Activated CD4-positive, alpha-beta T cell treated with anti-CD3 and anti-CD28 coated beads for 36 hours (primary cell): ENCODE results near the gene STK16. TPM values are rescaled to one million over a fixed set of nuclear protein-coding genes. Genes with fewer than 3 reads are reported as not detected.
"Not testable (repeated sequence)": the region's sequence is repeated elsewhere in the genome, so short reads cannot be mapped to it uniquely, and the experiment has no call there.

Experiments used
- ATAC-seq: fragments of 200-7000 bp; cut with Tn5 transposase; one replicate; pipeline ENCODE4 v1.10.0; 2021; ENCODE audit warnings: mild to moderate bottlenecking, moderate library complexity
- CTCF ChIA-PET: fragments of 350-600 bp; sonication (Branson Sonifier 250); formaldehyde crosslinking; loops from one replicate; lab custom pipeline; 2021; ENCODE audit warnings: antibody characterized with exemption; lab: Charles Lee
- POLR2A ChIA-PET: fragments of 350-600 bp; sonication (Branson Sonifier 250); formaldehyde crosslinking; loops from one replicate; lab custom pipeline; 2021; ENCODE audit warnings: antibody characterized with exemption, inconsistent platforms; lab: Charles Lee
- DNase-seq: peaks from one replicate; pipeline ENCODE4 v3.0.0-alpha.2; 2020
- H3K27ac Mint-ChIP-seq: one replicate; pipeline ENCODE4 v1.8.0; 2021; ENCODE audit warnings: mixed read lengths
- H3K27me3 Mint-ChIP-seq: one replicate; pipeline ENCODE4 v1.8.0; 2021; ENCODE audit warnings: mixed read lengths
- H3K36me3 Mint-ChIP-seq: one replicate; pipeline ENCODE4 v1.8.0; 2021; ENCODE audit warnings: low read depth, mixed read lengths
- H3K4me1 Mint-ChIP-seq: one replicate; pipeline ENCODE4 v1.8.0; 2021; ENCODE audit warnings: mixed read lengths
- H3K4me3 Mint-ChIP-seq: one replicate; pipeline ENCODE4 v1.8.0; 2021; ENCODE audit warnings: mild to moderate bottlenecking, moderate library complexity, mixed read lengths
- H3K9me3 Mint-ChIP-seq: one replicate; pipeline ENCODE4 v1.8.0; 2021; ENCODE audit warnings: low read depth, mixed read lengths
- intact Hi-C, 2 experiments: fragments of 100-400 bp; cut with DNase I in 1 of 2; cut with micrococcal nuclease in 1 of 2; formaldehyde crosslinking; loops; one replicate each; pipeline versions ENCODE4 v1.14.2 to v1.15.1; 2022 to 2024; cut with DNase I, micrococcal nuclease
- total RNA-seq, 2 experiments: library from RNA; stranded (reverse); gene quantifications; one replicate each; pipeline ENCODE4 v1.2.3, GENCODE V29; 2021

The STK16 gene, protein sequence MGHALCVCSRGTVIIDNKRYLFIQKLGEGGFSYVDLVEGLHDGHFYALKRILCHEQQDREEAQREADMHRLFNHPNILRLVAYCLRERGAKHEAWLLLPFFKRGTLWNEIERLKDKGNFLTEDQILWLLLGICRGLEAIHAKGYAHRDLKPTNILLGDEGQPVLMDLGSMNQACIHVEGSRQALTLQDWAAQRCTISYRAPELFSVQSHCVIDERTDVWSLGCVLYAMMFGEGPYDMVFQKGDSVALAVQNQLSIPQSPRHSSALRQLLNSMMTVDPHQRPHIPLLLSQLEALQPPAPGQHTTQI
- total RNA-seq = 10 to 100 TPM; 34.3 to 35.4 TPM

DNA sequence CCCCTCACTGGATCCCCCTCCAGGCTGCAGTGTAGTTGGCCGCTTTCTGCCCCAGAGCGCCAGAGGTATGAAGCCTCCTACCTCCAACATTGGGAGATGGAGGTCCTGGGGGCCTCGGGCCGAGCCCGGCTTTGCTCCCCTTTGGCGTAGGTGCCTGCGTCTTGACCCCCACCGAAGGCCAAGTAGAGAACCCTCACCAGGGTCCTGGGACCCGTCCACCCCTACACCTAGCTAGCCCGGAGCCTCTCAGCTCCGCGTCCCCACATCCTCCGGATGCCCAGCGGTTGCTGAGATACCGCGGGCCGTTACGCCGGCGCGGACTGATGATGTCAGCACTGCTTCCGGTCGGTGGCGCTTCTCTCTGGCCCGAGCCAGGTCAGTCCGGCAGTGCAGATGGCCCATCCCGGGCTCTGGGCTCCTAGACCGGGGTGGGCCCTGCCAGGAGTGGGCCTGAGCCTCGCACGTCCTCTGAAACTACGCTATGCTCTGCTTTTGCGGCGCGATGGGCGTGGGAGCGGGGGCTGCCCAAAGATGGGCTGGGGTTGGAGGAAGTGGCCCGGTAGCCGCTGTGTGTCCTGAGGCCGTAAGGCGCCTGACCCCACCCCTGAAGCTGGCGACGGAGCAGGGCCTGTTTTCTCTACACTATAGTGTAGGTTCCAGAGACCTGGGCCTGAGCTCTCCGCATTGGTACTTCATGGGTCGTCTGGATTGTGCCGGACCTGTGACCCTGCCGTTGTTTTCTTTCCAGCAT, at the start of gene STK16, which contains the start of gene GLB1L:
Gene STK16, plus strand, starts transcription at position 332 of the 751 bp plus-strand sequence. CDS start 521 bp downstream, outside the sequence.
Gene GLB1L, minus strand, starts transcription at position 297 of the 751 bp plus-strand sequence. CDS start 1,871 bp downstream, outside the sequence.
- DNase-seq = peak; percentile 93
- intact Hi-C loops = loop anchor here (1.0 to 5.0 kb wide), 8 partner anchors 9 to 252 kb away; partner anchors contain the start of genes ANKZF1 (in 2 of the 2), ATG9A (in 2 of the 2), DNAJB2 (in 1 of the 2) and DNPEP (in 1 of the 2)
- ChIA-PET CTCF (interaction anchor here (0.6 to 3.5 kb wide), 16 partner anchors 9 to 215 kb away, joined by 3 to 20 read pairs (median 4); partner anchors contain the start of genes DNAJB2, TUBA4A and ZFAND2B), POLR2A (interaction anchor here (0.6 to 2.2 kb wide), 6 partner anchors 8 to 38 kb away, joined by 3 to 10 read pairs (median 4); partner anchors contain the start of genes ABCB6, ANKZF1, ATG9A and TUBA4A)
- Mint-ChIP-seq H3K36me3 (peaks cover 35% of the 10 kb centered on the region), H3K27me3 (no peaks in the 10 kb centered on the region), H3K4me3 (peak within 1 kb of the TSS; percentile 89), H3K27ac (peak within 1 kb of the TSS; percentile 100), H3K9me3 (no peaks in the 10 kb centered on the region), H3K4me1 (peaks cover 59% of the 10 kb centered on the region)
- ATAC-seq = peak; percentile 62

DNA sequence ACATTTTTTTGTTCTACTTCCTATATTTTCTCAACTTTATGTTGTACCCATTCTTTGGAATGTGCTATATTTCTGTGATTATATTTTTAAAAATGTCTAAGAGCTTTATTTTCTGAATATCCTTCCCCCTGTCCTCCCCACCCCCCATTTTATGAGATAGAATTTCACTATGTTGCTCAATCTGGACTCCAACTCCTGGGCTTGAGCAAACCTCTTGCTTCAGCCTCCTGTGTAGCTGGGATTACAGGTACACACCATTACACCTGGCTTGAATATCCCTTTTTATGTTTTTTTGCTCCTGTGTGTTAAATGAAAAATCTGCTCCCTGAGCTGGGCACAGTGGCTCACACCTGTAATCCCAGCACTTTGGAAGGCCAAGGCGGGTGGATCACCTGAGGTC, 47.9 kb upstream of the STK16 start:
- no peak for ATAC-seq
- H3K4me1 Mint-ChIP-seq = peaks cover 8% of the 10 kb centered on the region
- no peaks in the 10 kb centered on the region for H3K36me3 Mint-ChIP-seq
- H3K27me3 Mint-ChIP-seq = no peaks in the 10 kb centered on the region
- DNase-seq = no peak
- no peak overlapping the region for H3K4me3 Mint-ChIP-seq
- H3K9me3 Mint-ChIP-seq = peaks cover 3% of the 10 kb centered on the region
- intact Hi-C loops = no loop called here
- CTCF ChIA-PET = interaction anchor here (1.4 to 5.0 kb wide), 2 partner anchors 15 to 27 kb away, joined by 5 to 19 read pairs; partner anchors contain the start of gene SLC23A3
- POLR2A ChIA-PET = no interaction called here
- no peak overlapping the region for H3K27ac Mint-ChIP-seq

DNA sequence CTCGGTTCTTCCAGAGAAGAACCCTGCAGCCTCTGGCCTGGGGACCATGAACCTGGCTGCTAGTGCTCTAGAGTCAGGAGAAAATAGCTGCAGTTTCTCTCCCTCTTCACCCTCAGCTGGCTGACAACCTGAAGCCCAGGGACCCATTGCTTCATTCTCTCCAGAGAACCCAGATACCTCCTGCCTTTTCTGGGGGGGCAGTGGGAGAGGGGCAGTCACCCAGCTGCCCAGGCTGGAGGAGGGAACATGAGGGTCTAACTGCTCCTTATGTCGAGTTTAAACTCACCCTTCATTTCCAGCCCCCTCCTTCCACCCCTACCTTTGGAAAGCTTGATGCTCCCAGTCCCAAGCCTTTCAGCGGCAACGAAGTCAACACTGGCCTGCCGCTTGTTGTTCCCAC, 46.3 kb upstream of the STK16 start:
- Mint-ChIP-seq H3K27me3 (no peaks in the 10 kb centered on the region), H3K4me3 (no peak overlapping the region), H3K4me1 (peaks cover 8% of the 10 kb centered on the region), H3K27ac (no peak overlapping the region), H3K9me3 (peaks cover 3% of the 10 kb centered on the region), H3K36me3 (no peaks in the 10 kb centered on the region)
- CTCF ChIA-PET = interaction anchor here (0.6 to 5.0 kb wide), 4 partner anchors 29 to 193 kb away, joined by 3 to 19 read pairs (median 8); partner anchors contain the start of gene SLC23A3
- POLR2A ChIA-PET = interaction anchor here (1.3 kb wide), 1 partner anchor 96 kb away, joined by 4 read pairs; no protein-coding TSS in a partner anchor
- DNase-seq (no peak), ATAC-seq (no peak)
- intact Hi-C loops = no loop called here

DNA sequence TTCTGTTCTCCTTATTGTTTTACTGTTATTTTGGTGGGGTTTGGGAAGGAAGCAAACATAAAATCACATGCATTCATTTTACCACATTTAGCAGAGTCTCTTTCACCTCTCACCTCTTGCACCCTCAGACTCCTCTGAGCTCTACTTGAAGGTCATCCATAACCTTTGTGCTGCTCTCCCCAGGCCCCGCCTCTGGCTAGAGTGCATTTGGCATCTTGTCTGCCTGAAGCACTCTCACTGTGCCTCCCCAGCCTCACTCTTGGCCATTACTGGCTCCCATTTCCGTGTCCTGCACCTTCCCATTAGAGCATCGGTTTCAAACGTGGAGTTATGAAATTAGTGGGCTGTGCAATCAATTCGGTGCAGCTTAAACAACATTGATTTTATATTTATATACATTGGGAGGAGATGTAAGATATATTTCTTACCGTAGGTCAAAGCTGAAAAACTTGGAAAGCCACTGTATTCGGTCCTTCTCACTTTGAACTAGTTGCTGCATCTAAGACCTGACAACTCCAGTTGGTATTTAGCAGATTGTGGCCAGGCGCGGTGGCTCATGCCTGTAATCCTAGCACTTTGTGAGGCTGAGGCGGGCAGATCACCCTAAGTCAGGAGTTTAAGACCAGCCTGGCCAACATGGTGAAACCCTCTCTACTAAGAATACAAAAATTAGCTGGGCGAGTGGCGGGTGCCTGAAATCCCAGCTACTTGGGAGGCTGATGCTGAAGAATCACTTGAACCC, 45.6 kb upstream of the STK16 start:
- POLR2A ChIA-PET = interaction anchor here (0.7 to 1.3 kb wide), 2 partner anchors 50 to 95 kb away, joined by 3 to 4 read pairs; no protein-coding TSS in a partner anchor
- peaks cover 8% of the 10 kb centered on the region for H3K4me1 Mint-ChIP-seq
- H3K27me3 Mint-ChIP-seq = no peaks in the 10 kb centered on the region
- ATAC-seq = no peak
- H3K27ac Mint-ChIP-seq = no peak overlapping the region
- no peak for DNase-seq
- intact Hi-C loops = no loop called here
- H3K9me3 Mint-ChIP-seq = peaks cover 6% of the 10 kb centered on the region
- CTCF ChIA-PET = interaction anchor here (0.6 to 5.0 kb wide), 6 partner anchors 15 to 192 kb away, joined by 3 to 19 read pairs (median 4); partner anchors contain the start of gene SLC23A3
- no peaks in the 10 kb centered on the region for H3K36me3 Mint-ChIP-seq
- no peak overlapping the region for H3K4me3 Mint-ChIP-seq

DNA sequence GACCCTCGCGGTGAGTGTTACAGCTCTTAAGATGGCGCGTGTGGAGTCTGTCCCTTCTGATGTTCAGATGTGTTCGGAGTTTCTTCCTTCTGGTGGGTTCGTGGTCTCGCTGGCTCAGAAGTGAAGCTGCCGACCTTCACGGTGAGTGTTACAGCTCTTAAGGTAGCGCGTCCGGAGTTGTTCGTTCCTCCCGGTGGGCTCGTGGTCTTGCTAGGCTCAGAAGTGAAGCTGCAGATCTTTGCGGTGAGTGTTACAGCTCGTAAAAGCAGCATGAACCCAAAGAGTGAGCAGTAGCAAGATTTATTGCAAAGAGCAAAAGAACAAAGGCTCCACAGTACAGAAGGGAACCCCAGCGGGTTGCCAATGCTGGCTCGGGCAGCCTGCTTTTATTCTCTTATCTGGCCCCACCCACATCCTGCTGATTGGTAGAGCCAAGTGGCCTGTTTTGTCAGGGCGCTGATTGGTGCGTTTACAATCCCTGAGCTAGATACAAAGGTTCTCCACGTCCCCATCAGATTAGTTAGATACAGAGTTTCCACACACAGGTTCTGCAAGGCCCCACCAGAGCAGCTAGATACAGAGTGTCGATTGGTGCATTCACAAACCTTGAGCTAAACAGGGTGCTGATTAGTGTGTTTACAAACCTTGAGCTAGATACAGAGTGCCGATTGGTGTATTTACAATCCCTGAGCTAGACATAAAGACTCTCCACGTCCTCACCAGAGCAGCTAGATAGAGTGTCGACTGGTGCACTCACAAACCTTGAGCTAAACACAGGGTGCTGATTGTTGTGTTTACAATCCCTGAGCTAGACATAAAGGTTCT, 44.6 kb upstream of the STK16 start:
- ChIA-PET CTCF (interaction anchor here (0.6 to 5.0 kb wide), 7 partner anchors 11 to 171 kb away, joined by 3 to 19 read pairs (median 4); partner anchors contain the start of gene SLC23A3), POLR2A (interaction anchor here (0.7 kb wide), 1 partner anchor 49 kb away, joined by 3 read pairs; no protein-coding TSS in a partner anchor)
- peak overlapping the region; percentile 89 for H3K27ac Mint-ChIP-seq
- H3K36me3 Mint-ChIP-seq, ATAC-seq, intact Hi-C loops, H3K9me3 Mint-ChIP-seq, H3K4me1 Mint-ChIP-seq, H3K27me3 Mint-ChIP-seq: not testable (repeated sequence)
- DNase-seq = peak; percentile 48
- H3K4me3 Mint-ChIP-seq = peak overlapping the region; percentile 68

DNA sequence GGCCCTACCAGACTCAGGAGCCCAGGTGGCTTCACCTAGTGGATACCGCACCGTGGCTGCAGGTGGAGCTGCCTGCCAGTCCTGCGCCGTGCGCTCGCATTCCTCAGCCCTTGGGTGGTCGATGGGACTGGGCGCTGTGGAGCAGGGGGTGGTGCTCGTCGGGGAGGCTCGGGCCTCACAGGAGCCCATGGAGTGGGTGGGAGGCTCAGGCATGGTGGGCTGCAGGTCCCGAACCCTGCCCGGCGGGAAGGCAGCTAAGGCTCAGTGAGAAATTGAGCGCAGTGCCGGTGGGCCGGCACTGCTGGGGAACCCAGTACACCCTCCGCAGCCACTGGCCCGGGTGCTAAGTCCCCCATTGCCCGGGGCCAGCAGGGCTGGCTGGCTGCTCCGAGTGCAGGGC, 43.9 kb upstream of the STK16 start:
- POLR2A ChIA-PET, H3K4me3 Mint-ChIP-seq, intact Hi-C loops, H3K27me3 Mint-ChIP-seq, H3K36me3 Mint-ChIP-seq, DNase-seq, H3K9me3 Mint-ChIP-seq, ATAC-seq: not testable (repeated sequence)
- Mint-ChIP-seq H3K27ac (peak overlapping the region; percentile 89), H3K4me1 (peaks cover 11% of the 10 kb centered on the region)
- CTCF ChIA-PET = interaction anchor here (0.8 kb wide), 1 partner anchor 15 kb away, joined by 4 read pairs; no protein-coding TSS in a partner anchor

DNA sequence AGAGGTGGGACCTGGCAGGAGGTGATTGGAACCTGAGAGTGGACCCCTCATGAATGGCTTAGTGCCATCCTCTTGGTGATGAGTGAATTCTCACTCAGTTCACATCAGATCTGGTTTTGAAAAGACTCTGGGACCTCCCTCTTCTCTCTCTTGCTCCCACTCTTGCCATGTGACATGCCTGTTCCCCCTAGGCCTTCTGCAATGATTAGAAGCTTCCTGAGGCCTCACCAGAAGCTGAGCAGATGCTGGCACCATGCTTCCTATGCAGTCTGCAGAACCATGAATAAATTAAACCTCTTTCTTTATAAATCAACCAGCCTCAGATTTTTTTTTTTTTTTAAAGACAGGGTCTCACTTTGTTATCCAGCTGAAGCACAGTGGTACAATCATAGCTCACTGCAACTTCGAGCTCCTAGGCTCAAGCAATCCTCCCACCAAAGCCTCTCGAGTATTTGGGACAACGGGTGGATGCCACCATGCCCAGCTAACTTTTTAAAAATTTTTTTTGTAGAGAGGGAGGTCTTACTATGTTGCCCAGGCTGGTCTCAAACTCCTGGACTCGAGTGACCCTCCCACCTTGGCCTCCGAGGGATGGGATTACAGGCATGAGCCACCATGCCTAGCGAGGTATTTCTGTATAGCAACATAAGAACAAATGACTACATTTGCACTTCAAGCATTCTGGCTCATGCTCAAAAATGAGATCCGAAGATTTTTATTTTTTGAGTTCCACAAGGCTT, 40.7 kb upstream of the STK16 start:
- intact Hi-C loops = loop anchor here in 1 of 2 experiments (5.0 kb wide), 1 partner anchor 338 kb away; the partner anchor contains the start of genes CHPF and TMEM198

DNA sequence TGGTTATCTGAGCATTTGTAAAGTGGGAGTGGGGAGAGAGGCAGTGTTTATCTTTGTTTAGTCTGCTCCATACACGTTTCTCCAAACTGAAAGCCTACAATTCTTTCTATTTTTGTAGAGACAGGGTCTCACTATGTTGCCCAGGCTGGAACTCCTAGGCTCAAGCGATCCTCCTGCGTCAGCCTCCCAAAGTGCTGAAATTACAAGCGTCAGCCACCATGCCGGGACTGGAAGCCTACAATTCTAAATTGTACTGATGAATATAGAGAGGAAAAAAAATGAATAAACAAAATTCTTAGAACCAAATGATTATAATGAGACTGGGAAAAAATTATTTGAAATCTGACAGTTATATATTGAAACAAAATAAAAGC, 40.1 kb upstream of the STK16 start:
- ATAC-seq (no peak), DNase-seq (no peak)
- Mint-ChIP-seq H3K27me3 (no peaks in the 10 kb centered on the region), H3K36me3 (peaks cover 20% of the 10 kb centered on the region), H3K4me3 (no peak overlapping the region), H3K4me1 (peaks cover 38% of the 10 kb centered on the region), H3K9me3 (peaks cover 6% of the 10 kb centered on the region), H3K27ac (no peak overlapping the region)
- intact Hi-C loops = loop anchor here in 1 of 2 experiments (5.0 kb wide), 1 partner anchor 337 kb away; the partner anchor contains the start of genes CHPF and TMEM198
- POLR2A ChIA-PET = interaction anchor here (0.8 kb wide), 1 partner anchor 34 kb away, joined by 3 read pairs; no protein-coding TSS in a partner anchor
- CTCF ChIA-PET = interaction anchor here (2.0 kb wide), 1 partner anchor 22 kb away, joined by 5 read pairs; no protein-coding TSS in a partner anchor

More for the DNA sequence above, 40.7 kb upstream of the STK16 start:
- H3K4me1 Mint-ChIP-seq = peaks cover 35% of the 10 kb centered on the region
- peaks cover 18% of the 10 kb centered on the region for H3K36me3 Mint-ChIP-seq
- DNase-seq (no peak), ATAC-seq (no peak)
- ChIA-PET POLR2A (interaction anchor here (1.2 kb wide), 1 partner anchor 25 kb away, joined by 3 read pairs; the partner anchor contains the start of genes ANKZF1 and ATG9A), CTCF (interaction anchor here (0.6 kb wide), 1 partner anchor 236 kb away, joined by 4 read pairs; no protein-coding TSS in a partner anchor)
- no peak overlapping the region for H3K27ac Mint-ChIP-seq
- peaks cover 6% of the 10 kb centered on the region for H3K9me3 Mint-ChIP-seq
- no peaks in the 10 kb centered on the region for H3K27me3 Mint-ChIP-seq
- no peak overlapping the region for H3K4me3 Mint-ChIP-seq

DNA sequence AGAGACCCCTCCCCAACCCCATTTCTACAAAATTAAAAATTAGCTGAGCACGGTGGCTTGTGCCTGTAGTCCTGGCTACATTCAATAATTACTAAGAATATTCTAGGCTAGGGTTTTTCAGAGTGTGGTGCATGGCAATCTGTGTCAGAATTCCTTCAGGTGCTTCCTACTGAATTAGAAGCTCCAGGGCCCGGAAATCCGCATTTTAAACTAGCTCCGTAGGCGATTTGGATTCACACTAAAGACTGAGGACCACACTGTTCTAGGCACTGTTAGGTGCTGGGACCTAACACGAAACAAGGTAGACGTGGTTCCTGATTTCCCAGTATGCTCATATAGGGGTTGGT, 39.3 kb upstream of the STK16 start:
- ChIA-PET CTCF (interaction anchor here (0.6 to 2.0 kb wide), 17 partner anchors 10 to 307 kb away, joined by 3 to 12 read pairs (median 5); partner anchors contain the start of genes CNPPD1, GLB1L, NHEJ1 and SLC23A3), POLR2A (interaction anchor here (0.6 to 1.7 kb wide), 8 partner anchors 13 to 164 kb away, joined by 3 to 14 read pairs (median 4); partner anchors contain the start of genes ABCB6, ANKZF1, ATG9A and CNPPD1)
- Mint-ChIP-seq H3K27ac (peak overlapping the region; percentile 94), H3K4me3 (peak overlapping the region; percentile 86), H3K4me1 (peaks cover 33% of the 10 kb centered on the region), H3K9me3 (peaks cover 5% of the 10 kb centered on the region), H3K27me3 (no peaks in the 10 kb centered on the region), H3K36me3 (peaks cover 22% of the 10 kb centered on the region)
- DNase-seq (no peak), ATAC-seq (no peak)
- intact Hi-C loops = loop anchor here (1.0 to 5.0 kb wide), 17 partner anchors 12 to 799 kb away; partner anchors contain the start of genes ANKZF1 (in 2 of the 2), ATG9A (in 2 of the 2), DNAJB2 (in 2 of the 2) and NHEJ1 (in 2 of the 2)
